K562 (cell line): ENCODE data around the gene SPSB1. TPM values are rescaled to one million over a fixed set of nuclear protein-coding genes. Genes with fewer than 3 reads are reported as not detected.

Experiments
- ATAC-seq: fragments of 200-7000 bp; cut with Tn5 transposase; 3 replicates; pipeline ENCODE4 v1.9.1; 2020; ENCODE audit warnings: moderate library complexity
- BruUV-seq: library from RNA; stranded (reverse); fragments of 400-500 nt; replicated peaks from 2 replicates; lab custom pipeline; 2021; lab: Mats Ljungman, UMichigan
- CTCF ChIA-PET: fragments of 300-600 bp; formaldehyde crosslinking; extraction: SDS; loops from one replicate; lab custom pipeline; 2021; ENCODE audit warnings: low intra/inter-chr PET ratio; lab: Yijun Ruan, JAX
- POLR2A ChIA-PET: fragments of 300-600, 350-650 bp; sonication (Branson Sonifier 250); formaldehyde crosslinking; extraction: SDS; loops from one replicate; lab custom pipeline; 2021; ENCODE audit warnings: antibody characterized with exemption, inconsistent platforms; lab: Yijun Ruan, JAX
- DNase-seq, 4 experiments: peaks; one replicate each; pipeline versions ENCODE4 v3.0.0 to v3.0.0-alpha.2; 2011 to 2018; ENCODE audit warnings: low spot score in 3 of 4, mixed read lengths in 3 of 4; ENCODE audit errors: extremely low read depth in 1 of 4
- FAIRE-seq: peaks from 2 replicates; lab custom pipeline; 2011; peaks lifted over from hg19 to GRCh38; lab: Jason Lieb, UNC
- H2AFZ ChIP-seq: 2 replicates; pipeline ENCODE4 v1.6.0; 2011; ENCODE audit warnings: low read depth, low read length, control low read depth, inconsistent platforms
- H3K27ac ChIP-seq: fragments of 200-600 bp; 3 replicates; pipeline ENCODE4 v1.8.0; 2011; ENCODE audit warnings: low read depth, mild to moderate bottlenecking, control low read depth, inconsistent platforms, low read length, moderate library complexity, mixed read lengths; ENCODE audit errors: extremely low read depth
- H3K27me3 ChIP-seq, 2 experiments: fragments of 300-600 bp in 1 of 2; 2 replicates in 1 of 2; 3 replicates in 1 of 2; pipeline versions ENCODE4 v1.6.0 to v1.8.0; 2011; ENCODE audit warnings: inconsistent platforms in 2 of 2, low read length in 2 of 2, mild to moderate bottlenecking in 1 of 2, mixed read lengths in 1 of 2, moderate library complexity in 1 of 2; ENCODE audit not compliant: control insufficient read depth in 2 of 2, insufficient read depth in 2 of 2
- H3K36me3 ChIP-seq: fragments of 300-600 bp; 3 replicates; pipeline ENCODE4 v1.8.0; 2011; ENCODE audit warnings: mild to moderate bottlenecking, low read length, inconsistent platforms; ENCODE audit not compliant: control insufficient read depth, insufficient read depth
- H3K4me1 ChIP-seq, 2 experiments: fragments of 200-600 bp in 1 of 2; replicated peaks in 1 of 2; 2 replicates in 1 of 2; 3 replicates in 1 of 2; pipeline versions ENCODE4 v1.5.1 to v1.8.0; 2011; ENCODE audit warnings: inconsistent platforms in 2 of 2, low read length in 2 of 2, mild to moderate bottlenecking in 1 of 2, mixed read lengths in 1 of 2, moderate library complexity in 1 of 2; ENCODE audit not compliant: control insufficient read depth in 2 of 2, insufficient read depth in 2 of 2
- H3K4me2 ChIP-seq: 2 replicates; pipeline ENCODE4 v1.6.1; 2011; ENCODE audit warnings: low read length, control low read depth, inconsistent platforms, mixed read lengths; ENCODE audit not compliant: insufficient read depth
- H3K4me3 ChIP-seq: fragments of 200-600 bp; sonication (generic), shearing (Covaris generic); 2 replicates; pipeline ENCODE4 v1.5.1; 2016; ENCODE audit warnings: control low read depth, inconsistent platforms
- H3K79me2 ChIP-seq: fragments of 200-600 bp; 3 replicates; pipeline ENCODE4 v1.8.0; 2011; ENCODE audit warnings: low read length, inconsistent platforms; ENCODE audit not compliant: control insufficient read depth, insufficient read depth
- H3K9ac ChIP-seq, 2 experiments: 2 replicates each; pipeline versions ENCODE4 v1.6.0 to v1.6.1; 2011; ENCODE audit warnings: low read depth in 2 of 2, low read length in 2 of 2, control low read depth in 1 of 2, inconsistent platforms in 1 of 2, mild to moderate bottlenecking in 1 of 2, mixed read lengths in 1 of 2; ENCODE audit not compliant: insufficient read depth in 1 of 2
- H3K9me1 ChIP-seq: one replicate; pipeline ENCODE4 v1.6.0; 2011; ENCODE audit warnings: inconsistent platforms, mild to moderate bottlenecking, low read length, moderate library complexity; ENCODE audit not compliant: control insufficient read depth, insufficient read depth
- H3K9me3 ChIP-seq: replicated peaks from 2 replicates; pipeline ENCODE4 v1.5.1; 2011; ENCODE audit warnings: low read depth, low read length, inconsistent platforms; ENCODE audit not compliant: control insufficient read depth, insufficient read depth
- H4K20me1 ChIP-seq: replicated peaks from 2 replicates; pipeline ENCODE4 v1.6.1; 2011; ENCODE audit warnings: low read length, inconsistent platforms, mixed read lengths; ENCODE audit not compliant: control insufficient read depth, insufficient read depth
- AFF4 ChIP-seq: sonication (generic); formaldehyde crosslinking; IDR thresholded peaks from 2 replicates; pipeline ENCODE4 v1.8.0; 2023; ENCODE audit warnings: mild to moderate bottlenecking, missing genetic modification reagents
- ERF ChIP-seq: fragments of 450-650 bp; formaldehyde crosslinking; IDR thresholded peaks from 2 replicates; pipeline ENCODE4 v1.4.0; 2020; ENCODE audit warnings: mild to moderate bottlenecking, mixed read lengths
- ETV1 ChIP-seq: fragments of 450-650 bp; conservative IDR thresholded peaks from 2 replicates; pipeline ENCODE4 v1.6.1; 2016; ENCODE audit warnings: missing genetic modification characterization, control low read depth, low read depth, missing compliant biosample characterization
- GATA2 ChIP-seq: sonication (generic); formaldehyde crosslinking; IDR thresholded peaks from 2 replicates; pipeline ENCODE4 v1.4.0; 2020; ENCODE audit warnings: mild to moderate bottlenecking, missing genetic modification reagents
- HNRNPH1 ChIP-seq: fragments of 200-400 bp; formaldehyde crosslinking; optimal IDR thresholded peaks from 2 replicates; pipeline ENCODE3; 2017; ENCODE audit warnings: low read depth, mild to moderate bottlenecking, low read length, moderate library complexity
- MCM3 ChIP-seq: fragments of 450-650 bp; IDR thresholded peaks from 2 replicates; pipeline ENCODE4 v1.6.1; 2016
- NR2F6 ChIP-seq: fragments of 450-650 bp; formaldehyde crosslinking; IDR thresholded peaks from 2 replicates; pipeline ENCODE4 v1.4.0; 2020; ENCODE audit warnings: mild to moderate bottlenecking
- RUNX1 ChIP-seq: sonication (generic); IDR thresholded peaks from 2 replicates; pipeline ENCODE4 v1.6.1; 2016; ENCODE audit warnings: antibody characterized with exemption, low read depth
- ZBTB17 ChIP-seq: fragments of 450-650 bp; formaldehyde crosslinking; IDR thresholded peaks from 2 replicates; pipeline ENCODE4 v1.4.0; 2020; ENCODE audit warnings: mild to moderate bottlenecking
- ZFP91 ChIP-seq: sonication (generic); formaldehyde crosslinking; IDR thresholded peaks from 2 replicates; pipeline ENCODE4 v1.8.0; 2022; ENCODE audit warnings: mild to moderate bottlenecking, missing genetic modification reagents
- ZNF584 ChIP-seq: fragments of 200-800 bp; sonication (Bioruptor generic); IDR thresholded peaks from 2 replicates; pipeline ENCODE4 v1.6.1; 2016; ENCODE audit warnings: low read depth, mild to moderate bottlenecking, missing genetic modification characterization, missing compliant biosample characterization
- WGBS: fragments of 100-300 bp; shearing (Covaris generic); methylation state at CpG from one replicate; pipeline ENCODE4 v1.1.6; 2016; ENCODE audit warnings: low coverage, mixed read lengths; ENCODE audit not compliant: insufficient coverage; ENCODE audit errors: missing lambda C conversion rate; 5-methylcytosine and 5-hydroxymethylcytosine counted together
- in situ Hi-C: fragments of 300-500 bp; cut with MboI; formaldehyde crosslinking; loops from 4 replicates; pipeline ENCODE4 v1.15.0; 2018; ENCODE audit warnings: inconsistent platforms, mixed read lengths
- intact Hi-C: fragments of 100-400 bp; cut with micrococcal nuclease; formaldehyde crosslinking; loops from 2 replicates; pipeline ENCODE4 v1.14.2; 2022
- polyA plus RNA-seq, 8 experiments: library from polyadenylated mRNA; depleted of rRNA in 4 of 8; stranded (reverse) in 5 of 8; unstranded in 3 of 8; fragments of >200 nt; fragmentation: Nextera tagmentation in 2 of 8; fragmentation: Illumina TruSeq in 1 of 8; extraction: Ambion mirVana in 2 of 8; extraction: Trizol in 1 of 8; gene quantifications; 2 replicates each; pipeline versions ENCODE4 v1.2.1 to v1.2.3, GENCODE V29; 2011 to 2014; ENCODE audit warnings: inconsistent platforms in 1 of 8, missing spikeins in 1 of 8
- total RNA-seq, 7 experiments: library from RNA; depleted of rRNA in 6 of 7; stranded (reverse); fragments of >200 nt in 6 of 7; fragmentation: Illumina TruSeq in 2 of 7; extraction: Trizol in 2 of 7; gene quantifications; 2 replicates each; pipeline versions ENCODE4 v1.2.1 to v1.2.3, GENCODE V29; 2011 to 2021; ENCODE audit warnings: low replicate concordance in 1 of 7
- TF ChIP-seq, protein P1 (sequence below): fragments of 450-650 bp; IDR thresholded peaks from 2 replicates; pipeline ENCODE4 v1.6.1; 2016; ENCODE audit warnings: mild to moderate bottlenecking

SPSB1 gene
- total and polyA plus RNA-seq, 9 of the 15 experiments (the other 6 are each of a cell fraction or from before 2014, with no cell fraction given), result 0.06 to 0.35 (median 0.14) TPM; not detected in 6

DNA sequence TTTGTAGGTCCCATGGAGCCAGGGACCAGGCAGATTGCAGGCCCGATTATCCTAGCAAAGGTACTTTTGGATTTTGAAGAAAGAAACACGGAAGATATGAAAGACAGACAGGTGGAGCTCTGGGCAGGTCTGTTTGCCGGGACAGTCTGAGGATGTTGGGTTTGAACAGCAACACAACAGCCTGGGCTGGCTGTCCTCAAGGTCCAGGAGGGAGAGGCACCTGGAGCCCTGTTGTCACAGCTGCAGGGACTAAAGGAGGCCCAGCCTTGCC lies 43.5 kb upstream of the SPSB1 start:
- WGBS, result 23% methylated on average over 3 of the region's 3 CpGs
- H3K9me1 ChIP-seq, result no peaks in the 10 kb centered on the region
- H3K4me2 ChIP-seq, result no peak overlapping the region
- H4K20me1 ChIP-seq, result peaks cover 28% of the 10 kb centered on the region; the same call in 1 of the 2 replicates
- H3K9ac ChIP-seq, result no peak overlapping the region
- peaks cover 0 to 21% of the 10 kb centered on the region in 2 experiments; a peak in 1 of 5 replicates for H3K4me1 ChIP-seq
- no peak overlapping the region for H3K4me3 ChIP-seq
- ChIA-PET POLR2A (interaction anchor here (0.8 to 3.3 kb wide), 3 partner anchors 10 to 341 kb away, joined by 3 to 11 read pairs (median 3); no protein-coding TSS in a partner anchor), CTCF (interaction anchor here (1.1 to 1.3 kb wide), 2 partner anchors 138 to 254 kb away, joined by 3 to 4 read pairs; no protein-coding TSS in a partner anchor)
- H3K27ac ChIP-seq, result no peak overlapping the region
- no peaks in the 10 kb centered on the region for H3K36me3 ChIP-seq
- TF ChIP-seq ETV1 (tag), result no peak
- no peak for TF ChIP-seq NR2F6
- TF ChIP-seq, protein P1, sequence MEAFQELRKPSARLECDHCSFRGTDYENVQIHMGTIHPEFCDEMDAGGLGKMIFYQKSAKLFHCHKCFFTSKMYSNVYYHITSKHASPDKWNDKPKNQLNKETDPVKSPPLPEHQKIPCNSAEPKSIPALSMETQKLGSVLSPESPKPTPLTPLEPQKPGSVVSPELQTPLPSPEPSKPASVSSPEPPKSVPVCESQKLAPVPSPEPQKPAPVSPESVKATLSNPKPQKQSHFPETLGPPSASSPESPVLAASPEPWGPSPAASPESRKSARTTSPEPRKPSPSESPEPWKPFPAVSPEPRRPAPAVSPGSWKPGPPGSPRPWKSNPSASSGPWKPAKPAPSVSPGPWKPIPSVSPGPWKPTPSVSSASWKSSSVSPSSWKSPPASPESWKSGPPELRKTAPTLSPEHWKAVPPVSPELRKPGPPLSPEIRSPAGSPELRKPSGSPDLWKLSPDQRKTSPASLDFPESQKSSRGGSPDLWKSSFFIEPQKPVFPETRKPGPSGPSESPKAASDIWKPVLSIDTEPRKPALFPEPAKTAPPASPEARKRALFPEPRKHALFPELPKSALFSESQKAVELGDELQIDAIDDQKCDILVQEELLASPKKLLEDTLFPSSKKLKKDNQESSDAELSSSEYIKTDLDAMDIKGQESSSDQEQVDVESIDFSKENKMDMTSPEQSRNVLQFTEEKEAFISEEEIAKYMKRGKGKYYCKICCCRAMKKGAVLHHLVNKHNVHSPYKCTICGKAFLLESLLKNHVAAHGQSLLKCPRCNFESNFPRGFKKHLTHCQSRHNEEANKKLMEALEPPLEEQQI, result no peak
- no peak for TF ChIP-seq HNRNPH1
- TF ChIP-seq MCM3, result no peak
- TF ChIP-seq ZBTB17, result no peak
- TF ChIP-seq RUNX1, result no peak
- TF ChIP-seq ZNF584 (CRISPR knock-in tag), result no peak
- TF ChIP-seq AFF4, result no peak
- no peak for TF ChIP-seq ERF
- no peak for TF ChIP-seq GATA2 (CRISPR knock-in tag)
- no peak for TF ChIP-seq ZFP91 (CRISPR knock-in tag)
- in situ Hi-C loops (no loop called here), intact Hi-C loops (no loop called here)
- BruUV-seq, result no TSS peak
- H3K9me3 ChIP-seq, result no peaks in the 10 kb centered on the region
- no peak for FAIRE-seq
- DNase-seq, result no peak
- H2AFZ ChIP-seq, result no peak overlapping the region
- peaks cover 22 to 79% of the 10 kb centered on the region in 2 experiments; a peak in 4 of 5 replicates for H3K27me3 ChIP-seq
- ATAC-seq, result no peak
- H3K79me2 ChIP-seq, result no peaks in the 10 kb centered on the region
